Erythroblast (primary cell): ENCODE results near the gene LAGE3.

Experiments used
- DNase-seq, 2 experiments: peaks; one replicate each; lab custom pipeline; 2025; lab: John Stamatoyannopoulos, UW
- GATA1 ChIP-seq: IDR thresholded peaks from 2 replicates; pipeline ENCODE4 v1.6.1; 2011; ENCODE audit warnings: low read depth, mild to moderate bottlenecking, control low read depth, low read length, moderate library complexity
- POLR2A ChIP-seq: IDR thresholded peaks from 2 replicates; pipeline ENCODE4 v1.6.1; 2011; ENCODE audit warnings: mild to moderate bottlenecking, low read length

LAGE3 gene

GRCh38 chrX:154477891-154478477 lies 1.1 kb downstream of the LAGE3 start:
- TF ChIP-seq GATA1: no peak
- DNase-seq: no peak

- TF ChIP-seq POLR2A (no peak), GATA1 (no peak)
- no peak for DNase-seq
Observed at GRCh38 chrX:154476821-154477220, 2.3 kb downstream of the LAGE3 start.

DNA sequence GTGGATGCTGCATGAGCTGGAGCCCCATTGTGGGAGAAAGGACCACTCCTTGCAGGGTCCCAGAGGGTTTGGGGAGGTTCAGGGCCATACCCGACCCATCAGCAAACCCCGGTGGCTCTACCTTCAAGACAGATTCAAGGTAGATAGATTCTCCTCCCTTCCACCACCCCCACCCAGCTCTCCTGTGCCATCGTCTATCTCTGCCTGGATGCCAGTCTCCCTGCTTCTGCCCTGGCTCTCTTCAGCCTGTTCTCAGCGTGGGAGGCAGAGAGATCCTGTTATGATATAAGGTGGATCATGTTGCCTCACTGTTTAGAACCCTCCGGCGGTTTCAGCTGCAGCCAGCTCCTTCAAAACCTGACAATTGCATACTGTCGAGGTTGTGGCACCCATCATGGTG lies 5.4 kb downstream of the LAGE3 start:
- no peak for TF ChIP-seq GATA1
- no peak for TF ChIP-seq POLR2A
- no peak for DNase-seq

DNA sequence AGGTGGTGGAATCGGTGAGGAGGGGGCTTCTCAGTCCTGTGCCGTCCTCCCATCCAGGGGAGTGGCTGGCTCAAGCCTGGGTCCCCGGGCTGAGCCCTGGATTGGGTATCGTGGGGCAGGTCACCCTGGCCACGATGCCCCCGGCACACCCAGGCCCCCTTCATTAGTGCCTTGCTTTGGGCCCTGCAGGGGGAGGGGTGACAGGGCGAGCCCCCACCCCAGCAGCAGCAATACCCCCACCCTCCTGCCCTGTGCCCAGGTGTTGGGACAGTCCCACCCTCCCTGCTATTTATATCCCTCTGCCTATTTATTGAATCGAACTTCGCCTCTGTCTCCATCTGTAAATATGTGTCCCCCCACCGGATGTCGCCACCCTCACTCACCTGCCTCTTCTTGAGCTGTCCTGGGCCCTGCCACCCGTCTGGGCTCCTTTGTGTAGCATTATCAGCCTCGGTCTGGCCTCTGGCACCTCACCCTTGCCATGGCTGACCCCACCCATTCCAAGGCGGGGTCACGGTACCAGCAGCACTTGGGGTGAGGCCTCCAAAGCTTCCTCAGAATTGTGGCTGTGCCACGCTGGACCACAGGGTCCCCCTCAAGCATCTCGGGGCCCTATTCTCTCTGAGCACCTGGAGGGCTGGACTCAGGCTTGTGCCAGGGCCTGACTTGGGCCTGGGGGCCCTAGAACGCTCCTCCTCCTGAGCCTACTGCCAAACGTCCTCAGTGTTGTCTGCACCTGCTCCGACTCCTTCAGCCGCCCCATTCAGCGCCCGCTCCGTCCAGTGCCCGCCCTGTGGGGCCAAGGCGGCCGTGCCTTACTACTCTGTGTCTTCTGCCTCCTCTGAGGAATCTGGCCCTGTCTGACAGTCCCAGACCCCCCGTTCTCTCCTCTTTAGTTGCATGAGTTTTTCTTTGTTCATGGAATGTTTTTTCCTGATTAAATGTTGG lies 6.1 kb downstream of the LAGE3 start:
- TF ChIP-seq POLR2A (no peak), GATA1 (no peak)

DNA sequence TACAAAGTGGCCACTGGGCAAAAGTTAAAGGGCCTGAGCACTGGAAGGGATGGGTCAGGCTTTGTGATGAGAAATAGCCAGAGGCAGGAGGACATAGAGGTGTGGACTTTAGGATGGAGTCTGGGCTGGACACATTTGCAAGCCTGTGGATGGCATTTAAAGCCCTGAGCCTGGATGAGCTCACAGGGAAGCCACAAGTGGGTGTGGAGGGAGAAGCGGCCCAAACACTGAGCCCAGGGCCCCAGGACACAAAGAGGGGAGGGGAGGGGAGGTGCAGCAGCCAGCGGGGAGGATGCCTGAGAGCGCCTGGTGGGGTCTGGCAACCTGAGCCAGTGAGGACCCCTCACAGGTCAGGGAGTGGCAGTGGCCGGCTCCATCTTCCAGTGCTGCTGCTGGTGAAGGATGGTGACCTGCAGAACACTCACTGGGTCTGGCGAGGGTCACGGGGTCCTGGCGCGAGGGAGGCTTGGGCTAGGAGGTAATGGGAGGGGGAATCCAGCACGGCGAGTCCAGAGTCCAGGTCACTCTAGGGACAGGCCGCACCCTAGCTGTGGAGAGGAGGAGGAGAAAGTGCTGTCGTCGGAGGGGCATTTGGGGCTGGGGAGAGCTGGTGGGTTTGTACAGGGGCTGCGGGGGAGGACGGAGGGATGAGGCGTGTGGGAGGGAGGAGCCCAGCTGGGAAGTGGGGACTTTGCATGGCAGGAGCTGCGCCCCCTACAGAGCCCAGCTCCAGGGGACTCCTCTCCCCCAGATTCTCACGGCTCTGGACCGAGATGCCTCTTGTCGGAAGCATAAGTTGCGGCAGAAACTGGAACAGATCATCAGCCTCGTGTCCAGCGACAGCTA lies 7.0 kb downstream of the LAGE3 start:
- TF ChIP-seq POLR2A (no peak), GATA1 (no peak)

More for the DNA sequence above, 6.1 kb downstream of the LAGE3 start:
- DNase-seq: peak in 1 of 2 experiments; percentile 34

GRCh38 chrX:154470914-154471568 lies 8.0 kb downstream of the LAGE3 start:
- TF ChIP-seq POLR2A (no peak), GATA1 (no peak)
- no peak for DNase-seq

More for the DNA sequence above, 7.0 kb downstream of the LAGE3 start:
- no peak for DNase-seq

DNA sequence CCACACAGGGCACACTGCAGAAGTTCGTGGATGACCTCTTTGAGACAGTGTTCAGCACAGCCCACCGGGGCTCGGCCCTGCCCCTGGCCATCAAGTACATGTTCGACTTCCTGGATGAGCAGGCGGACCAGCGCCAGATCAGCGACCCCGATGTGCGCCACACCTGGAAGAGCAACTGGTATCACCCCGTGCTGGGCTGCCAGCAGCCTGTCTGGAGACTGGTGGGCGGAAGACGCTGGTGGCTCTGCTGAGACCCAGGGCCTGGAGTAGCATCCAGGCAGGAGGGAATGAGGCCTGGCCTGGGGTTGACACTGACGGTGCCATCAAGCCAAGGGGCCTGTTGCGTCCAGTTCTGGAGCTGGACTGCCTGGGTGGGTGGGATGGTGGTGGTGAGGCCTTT lies 8.6 kb downstream of the LAGE3 start:
- TF ChIP-seq POLR2A (no peak), GATA1 (no peak)
- DNase-seq: no peak

GRCh38 chrX:154469880-154470279 lies 9.2 kb downstream of the LAGE3 start:
- no peak for DNase-seq

DNA sequence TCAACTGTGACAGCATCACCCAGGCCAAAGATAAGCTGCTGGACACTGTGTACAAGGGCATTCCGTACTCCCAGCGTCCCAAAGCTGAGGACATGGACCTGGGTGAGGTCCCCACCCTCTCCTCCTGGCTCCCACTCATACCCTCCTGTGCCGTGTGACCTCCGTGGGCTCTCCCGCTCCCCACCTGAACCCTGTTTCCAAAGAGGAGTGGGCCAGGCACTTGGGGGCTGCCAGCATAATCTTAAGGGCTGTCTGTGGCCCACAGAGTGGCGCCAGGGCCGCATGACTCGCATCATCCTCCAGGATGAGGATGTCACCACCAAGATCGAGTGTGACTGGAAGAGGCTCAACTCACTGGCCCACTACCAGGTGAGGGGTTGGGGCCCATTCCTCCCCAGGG lies 10.0 kb downstream of the LAGE3 start:
- no peak for TF ChIP-seq POLR2A
- TF ChIP-seq GATA1: no peak
- no peak for DNase-seq

More at GRCh38 chrX:154469880-154470279, 9.2 kb downstream of the LAGE3 start:
- TF ChIP-seq POLR2A: no peak

DNA sequence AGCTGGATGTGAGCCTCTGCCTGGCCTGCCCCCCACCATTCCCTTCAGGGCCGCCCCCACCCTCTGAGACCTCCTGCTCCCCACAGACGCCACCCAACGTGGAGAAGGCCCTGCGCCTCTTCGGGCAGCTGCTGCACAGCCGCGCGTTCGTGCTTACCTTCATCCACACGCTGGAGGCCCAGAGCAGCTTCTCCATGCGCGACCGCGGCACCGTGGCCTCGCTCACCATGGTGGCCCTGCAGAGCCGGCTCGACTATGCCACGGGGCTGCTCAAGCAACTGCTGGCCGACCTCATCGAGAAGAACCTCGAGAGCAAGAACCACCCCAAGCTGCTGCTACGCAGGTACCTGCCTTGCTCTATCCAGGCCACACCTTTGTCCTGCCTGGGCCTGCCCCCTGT lies 10.9 kb downstream of the LAGE3 start:
- TF ChIP-seq GATA1: no peak
- no peak for TF ChIP-seq POLR2A
- no peak for DNase-seq

DNA sequence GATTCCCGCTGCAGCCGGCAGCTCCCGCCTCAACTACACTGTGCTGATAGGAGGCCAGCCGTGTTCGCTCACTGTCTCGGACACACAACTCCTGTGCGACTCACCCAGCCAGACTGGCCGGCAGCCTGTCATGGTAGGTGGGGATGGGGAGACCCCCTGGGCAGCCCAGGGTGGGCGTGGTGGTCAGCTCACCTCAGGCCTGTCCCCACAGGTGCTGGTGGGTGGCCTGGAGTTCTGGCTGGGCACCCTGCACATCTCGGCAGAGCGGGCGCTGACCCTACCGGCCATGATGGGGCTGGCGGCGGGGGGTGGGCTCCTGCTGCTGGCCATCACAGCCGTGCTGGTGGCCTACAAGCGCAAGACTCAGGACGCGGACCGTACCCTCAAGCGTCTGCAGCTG lies 11.5 kb downstream of the LAGE3 start:
- no peak for DNase-seq
- no peak for TF ChIP-seq POLR2A
- no peak for TF ChIP-seq GATA1

DNA sequence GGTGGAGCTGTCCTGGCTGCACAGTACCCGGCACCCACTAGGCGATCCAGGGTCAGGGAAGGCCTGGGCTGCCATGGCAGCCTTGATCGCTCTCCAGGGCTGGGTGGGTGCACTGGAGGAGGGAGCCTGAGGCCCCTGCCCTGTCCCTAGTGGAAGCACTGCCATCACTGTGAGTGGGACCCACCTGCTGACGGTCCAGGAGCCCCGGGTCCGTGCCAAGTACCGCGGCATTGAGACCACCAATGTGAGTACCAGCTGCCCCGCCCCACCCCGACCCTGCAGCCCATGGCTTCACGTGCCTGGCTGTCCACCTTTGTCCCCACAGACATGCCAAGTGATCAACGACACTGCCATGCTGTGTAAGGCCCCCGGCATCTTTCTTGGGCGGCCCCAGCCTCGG lies 12.2 kb downstream of the LAGE3 start:
- TF ChIP-seq POLR2A (no peak), GATA1 (no peak)
- DNase-seq: no peak

GRCh38 chrX:154466036-154466435 lies 13.0 kb downstream of the LAGE3 start:
- no peak for DNase-seq
- no peak for TF ChIP-seq POLR2A
- TF ChIP-seq GATA1: no peak

- TF ChIP-seq GATA1: no peak
- TF ChIP-seq POLR2A: no peak
- DNase-seq: no peak
Observed at GRCh38 chrX:154465601-154466000, 13.5 kb downstream of the LAGE3 start.
